ENCODE results near the gene RNF222. TPM values are rescaled to one million over a fixed set of nuclear protein-coding genes. Genes with fewer than 3 reads are reported as not detected.

RNF222 gene
- total and polyA plus RNA-seq, 2 of the 8 experiments (the other 6 are each of a cell fraction or from before 2014, with no cell fraction given): not detected

- ChIA-PET POLR2A (ENCODE audit: partially characterized antibody) (interaction anchor here (1.0 to 4.7 kb wide), 4 partner anchors 9 to 182 kb away, joined by 3 to 51 read pairs (median 6); partner anchors contain the start of genes AURKB, NDEL1 and RPL26), CTCF (ENCODE audit: partially characterized antibody) (interaction anchor here (0.8 to 2.5 kb wide), 5 partner anchors 8 to 394 kb away, joined by 3 to 16 read pairs (median 5); no protein-coding TSS in a partner anchor)
- Histone ChIP-seq H2AK5ac (ENCODE audit: low read depth, low read length) (no peak overlapping the region), H4K5ac (ENCODE audit: insufficient read length, low read depth, low read length) (no peak overlapping the region), H4K8ac (ENCODE audit: extremely low read depth, insufficient read depth, low read length) (peak overlapping the region; percentile 76; the same call in 1 of the 2 replicates), H3K23me2 (ENCODE audit: low read depth, low read length) (peaks cover 4% of the 10 kb centered on the region; the same call in 1 of the 2 replicates), H4K20me1 (replicated peaks in 1 of 2; ENCODE audit: control insufficient read depth in 1 of 2, insufficient read depth in 2 of 2, low read length in 2 of 2) (peaks cover 0 to 3% of the 10 kb centered on the region in 2 experiments), H3K79me1 (ENCODE audit: low read depth, low read length) (no peaks in the 10 kb centered on the region; the same call in 1 of the 2 replicates), H3K18ac (ENCODE audit: extremely low read depth, low read length) (peak overlapping the region; percentile 32; the same call in 1 of the 2 replicates), H2BK5ac (ENCODE audit: low read depth, low read length) (no peak overlapping the region; the same call in 1 of the 2 replicates), H3K4me2 (ENCODE audit: insufficient read depth in 1 of 2, low read depth in 2 of 2, low read length in 2 of 2) (0 out of 4 replicates have a peak overlapping the region, but pooled peaks have one; percentile 3 to 26), H3K14ac (ENCODE audit: insufficient read length) (no peak overlapping the region), H3K23ac (ENCODE audit: insufficient read length) (no peak overlapping the region), H3K27me3 (replicated peaks in 1 of 4; ENCODE audit: control insufficient read depth in 3 of 4, extremely low read depth in 1 of 4, insufficient read depth in 3 of 4, low read length in 3 of 4) (no peaks in the 10 kb centered on the region), H2BK12ac (ENCODE audit: low read depth, low read length) (no peak overlapping the region; the same call in 1 of the 2 replicates), H3K27ac (ENCODE audit: low read depth, low read length) (no peak overlapping the region), H2BK120ac (replicated peaks; ENCODE audit: low read depth, low read length) (no peak overlapping the region), H3K79me2 (ENCODE audit: control insufficient read depth in 1 of 2, insufficient read depth in 2 of 2, low read length in 2 of 2) (no peaks in the 10 kb centered on the region), H3K9ac (replicated peaks in 1 of 4; ENCODE audit: extremely low read depth in 1 of 4, low read depth in 3 of 4, low read length in 3 of 4) (no peak overlapping the region), H3K4ac (replicated peaks; ENCODE audit: insufficient read length, low read depth, low read length) (no peak overlapping the region), H4K91ac (replicated peaks; ENCODE audit: insufficient read length, low read length) (no peak overlapping the region), H3K36me3 (ENCODE audit: control insufficient read depth in 2 of 4, insufficient read depth in 4 of 4, low read length in 3 of 4) (no peaks in the 10 kb centered on the region), H3K56ac (replicated peaks; ENCODE audit: insufficient read length, low read depth, low read length) (no peak overlapping the region), H2AFZ (ENCODE audit: low read length) (no peak overlapping the region), H3K4me3 (ENCODE audit: extremely low read depth in 1 of 4, insufficient read depth in 2 of 4, low read depth in 3 of 4, low read length in 4 of 4) (no peak overlapping the region), H2BK15ac (ENCODE audit: low read length) (0 out of 2 replicates have a peak overlapping the region, but pooled peaks have one; percentile 88), H3K9me3 (ENCODE audit: insufficient read depth in 2 of 2, low read depth in 1 of 2, low read length in 1 of 2) (no peaks in the 10 kb centered on the region), H3K4me1 (replicated peaks in 1 of 4; ENCODE audit: control insufficient read depth in 3 of 4, insufficient read depth in 4 of 4, low read length in 3 of 4) (peaks cover 4 to 12% (median 4%) of the 10 kb centered on the region in 4 experiments; a peak in 6 of 7 replicates), H2BK20ac (ENCODE audit: low read length) (no peak overlapping the region)
- FAIRE-seq (no peak), DNase-seq (ENCODE audit: low read depth in 1 of 2, low spot score in 2 of 2) (no peak)
- TF ChIP-seq EZH2 (IDR thresholded peaks at IDR 0.05; ENCODE audit: low read depth, low read length, severe bottlenecking) (no peak), SP1 (IDR thresholded peaks at IDR 0.05; ENCODE audit: low read depth, low read length) (0 out of 2 replicates have a peak, but pooled peaks have one; percentile 51), BRCA1 (IDR thresholded peaks at IDR 0.05; ENCODE audit: low read depth, low read length) (no peak), POLR2AphosphoS5 (IDR thresholded peaks at IDR 0.05; ENCODE audit: low read depth, low read length) (no peak), CHD2 (IDR thresholded peaks at IDR 0.05; ENCODE audit: low read length) (no peak), GTF2F1 (IDR thresholded peaks at IDR 0.05; ENCODE audit: borderline replicate concordance, low read depth, low read length) (no peak), SAP30 (IDR thresholded peaks at IDR 0.05; ENCODE audit: insufficient read depth, insufficient replicate concordance, low read length) (no peak)
- 83% methylated on average over 17 of the region's 18 CpGs; no CpG with 5 or more reads in 1 of the 2 experiments for WGBS, 2 experiments (ENCODE audit: extremely low coverage in 1 of 2, insufficient coverage in 1 of 2, insufficient read length in 1 of 2, insufficient replicate concordance in 2 of 2, low coverage in 1 of 2, low lambda C conversion rate in 2 of 2, missing lambda C conversion rate in 1 of 2)
Observed at GRCh38 chr17:8392274-8392673, 5.4 kb downstream of the RNF222 start.

Data from H1 (cell line).